ENCODE measurements around the gene GAGE13. TPM values are rescaled to one million over a fixed set of nuclear protein-coding genes. Genes with fewer than 3 reads are reported as not detected.

GAGE13 gene
- total RNA-seq, 1 donor from 2014 or later: not detected

Other genes with a start within 250 kb of the GAGE13 start
- gene GPKOW, start 207.8 kb upstream of the GAGE13 start, total RNA-seq (ENCODE audit: unreplicated experiment): 20.6 TPM
- 2.7 TPM for gene MAGIX, start 168.8 kb upstream of the GAGE13 start, total RNA-seq (ENCODE audit: unreplicated experiment)
- gene PLP2, start 159.7 kb upstream of the GAGE13 start, total RNA-seq (ENCODE audit: unreplicated experiment): 12.2 TPM
- gene PRICKLE3, start 145.2 kb upstream of the GAGE13 start, total RNA-seq (ENCODE audit: unreplicated experiment): 1.6 TPM
- 291 TPM for gene SYP, start 131.4 kb upstream of the GAGE13 start, total RNA-seq (ENCODE audit: unreplicated experiment)
- gene CACNA1F, start 98.2 kb upstream of the GAGE13 start, total RNA-seq (ENCODE audit: unreplicated experiment): 0.47 TPM
- gene CCDC22, start 96.1 kb upstream of the GAGE13 start, total RNA-seq (ENCODE audit: unreplicated experiment): 15.0 TPM
- 0.78 TPM for gene FOXP3, start 66.9 kb upstream of the GAGE13 start, total RNA-seq (ENCODE audit: unreplicated experiment)
- gene PPP1R3F, start 61.8 kb upstream of the GAGE13 start, total RNA-seq (ENCODE audit: unreplicated experiment): 16.1 TPM
- gene GAGE10, start 27.9 kb upstream of the GAGE13 start, total RNA-seq (ENCODE audit: unreplicated experiment): not detected
- not detected for gene GAGE12J, start 9.5 kb upstream of the GAGE13 start, total RNA-seq (ENCODE audit: unreplicated experiment)
- not detected for gene GAGE12C, start 200.6 kb downstream of the GAGE13 start, total RNA-seq (ENCODE audit: unreplicated experiment)
- not detected for gene GAGE12D, start 210.2 kb downstream of the GAGE13 start, total RNA-seq (ENCODE audit: unreplicated experiment)
- gene GAGE12E, start 219.7 kb downstream of the GAGE13 start, total RNA-seq (ENCODE audit: unreplicated experiment): not detected
- not detected for gene GAGE12F, start 229.3 kb downstream of the GAGE13 start, total RNA-seq (ENCODE audit: unreplicated experiment)
- not detected for gene GAGE12G, start 238.8 kb downstream of the GAGE13 start, total RNA-seq (ENCODE audit: unreplicated experiment)
- not detected for gene GAGE12H, start 248.4 kb downstream of the GAGE13 start, total RNA-seq (ENCODE audit: unreplicated experiment)